Testis (tissue), 3 donors: Measurements from ENCODE around the gene FAR1. TPM values are rescaled to one million over a fixed set of nuclear protein-coding genes. Genes with fewer than 3 reads are reported as not detected.

Experiments used
- DNase-seq: peaks from one replicate; pipeline ENCODE4 v3.0.0-alpha.2; 2019
- H3K27ac ChIP-seq, 2 donors: fragments of 200-600 bp; sonication (generic); one replicate each; pipeline ENCODE4 v1.5.1; 2019
- H3K27me3 ChIP-seq: fragments of 200-600 bp; sonication (generic); one replicate; pipeline ENCODE4 v1.5.1; 2019
- H3K36me3 ChIP-seq: fragments of 200-600 bp; sonication (generic); one replicate; pipeline ENCODE4 v1.5.1; 2017; ENCODE audit warnings: low read depth; ENCODE audit errors: missing control alignments
- H3K4me1 ChIP-seq: fragments of 200-600 bp; sonication (generic); one replicate; pipeline ENCODE4 v1.5.1; 2019
- H3K4me3 ChIP-seq, 2 donors: fragments of 200-600 bp; sonication (generic); one replicate each; pipeline ENCODE4 v1.5.1; 2017 to 2019
- H3K9me3 ChIP-seq: fragments of 200-600 bp; sonication (generic); one replicate; pipeline ENCODE4 v1.5.1; 2017
- CTCF ChIP-seq, 3 experiments: fragments of 450-650 bp in 2 of 3; fragments of 200-600 bp in 1 of 3; sonication (generic) in 1 of 3; IDR thresholded peaks; one replicate each; pipeline ENCODE4 v1.5.1; 2016 to 2019; ENCODE audit warnings: antibody characterized with exemption in 3 of 3, mild to moderate bottlenecking in 2 of 3, moderate library complexity in 1 of 3
- POLR2A ChIP-seq: fragments of 450-650 bp; IDR thresholded peaks from one replicate; pipeline ENCODE4 v1.6.1; 2017; ENCODE audit warnings: antibody characterized with exemption, mild to moderate bottlenecking, moderate library complexity
- WGBS, 2 donors: methylation state at CpG; one replicate each; pipeline ENCODE4 v1.1.5; 2018; 5-methylcytosine and 5-hydroxymethylcytosine counted together
- intact Hi-C: fragments of 100-400 bp; cut with DNase I; formaldehyde crosslinking; loops from one replicate; pipeline ENCODE4 v1.15.1; 2023; ENCODE audit warnings: low total_unique reads
- polyA plus RNA-seq: library from polyadenylated mRNA; stranded (reverse); fragments of 350-450 nt; fragmentation: Illumina TruSeq; extraction: RNeasy Lipid Tissue Mini Kit (QIAGEN cat#74804); gene quantifications from one replicate; pipeline ENCODE4 v1.2.3, GENCODE V29; 2014; ENCODE audit warnings: low read depth, low replicate concordance; ENCODE audit not compliant: insufficient read depth
- total RNA-seq, 2 donors: library from RNA; depleted of rRNA; stranded (reverse); fragments of >200 nt; gene quantifications; one replicate each; pipeline ENCODE4 v1.2.3, GENCODE V29; 2016

Gene FAR1
- total and polyA plus RNA-seq, 3 donors from 2014 or later: 33.8 to 65.6 (median 52.9) TPM

GRCh38 chr11:13760115-13760514 lies 91.6 kb downstream of the FAR1 start:
- TF ChIP-seq POLR2A (no peak), CTCF (IDR thresholded peaks at IDR 0.05) (no peak)
- H3K27ac ChIP-seq: no peak overlapping the region
- H3K27me3 ChIP-seq: no peaks in the 10 kb centered on the region
- H3K36me3 ChIP-seq: no peaks in the 10 kb centered on the region
- no peaks in the 10 kb centered on the region for H3K9me3 ChIP-seq
- H3K4me1 ChIP-seq: no peaks in the 10 kb centered on the region
- 86 to 94% methylated on average over 3 of the region's 3 CpGs for WGBS, 2 donors
- no peak for DNase-seq
- H3K4me3 ChIP-seq: no peak overlapping the region
- intact Hi-C loops: no loop called here

GRCh38 chr11:13761250-13761649 lies 92.8 kb downstream of the FAR1 start:
- 88 to 90% methylated on average over 2 of the region's 2 CpGs for WGBS, 2 donors
- H3K27ac ChIP-seq: no peak overlapping the region
- H3K4me1 ChIP-seq: no peaks in the 10 kb centered on the region
- intact Hi-C loops: no loop called here
- H3K4me3 ChIP-seq: no peak overlapping the region
- TF ChIP-seq POLR2A (no peak), CTCF (IDR thresholded peaks at IDR 0.05) (no peak)
- no peak for DNase-seq
- H3K9me3 ChIP-seq: no peaks in the 10 kb centered on the region
- no peaks in the 10 kb centered on the region for H3K27me3 ChIP-seq
- no peaks in the 10 kb centered on the region for H3K36me3 ChIP-seq

GRCh38 chr11:13761716-13762115 lies 93.2 kb downstream of the FAR1 start:
- TF ChIP-seq CTCF (IDR thresholded peaks at IDR 0.05) (no peak), POLR2A (no peak)
- H3K4me3 ChIP-seq: no peak overlapping the region
- no peaks in the 10 kb centered on the region for H3K9me3 ChIP-seq
- intact Hi-C loops: no loop called here
- no peaks in the 10 kb centered on the region for H3K36me3 ChIP-seq
- no peaks in the 10 kb centered on the region for H3K4me1 ChIP-seq
- H3K27ac ChIP-seq: no peak overlapping the region
- no peak for DNase-seq
- no peaks in the 10 kb centered on the region for H3K27me3 ChIP-seq
- WGBS, 2 donors: 78% methylated on average over 2 of the region's 2 CpGs

- 71 to 75% methylated on average over 4 of the region's 4 CpGs for WGBS, 2 donors
- TF ChIP-seq POLR2A (no peak), CTCF (IDR thresholded peaks at IDR 0.05) (no peak)
- intact Hi-C loops: no loop called here
- Histone ChIP-seq H3K27ac (no peak overlapping the region), H3K36me3 (no peaks in the 10 kb centered on the region), H3K27me3 (no peaks in the 10 kb centered on the region), H3K4me3 (no peak overlapping the region), H3K9me3 (no peaks in the 10 kb centered on the region), H3K4me1 (no peaks in the 10 kb centered on the region)
- DNase-seq: no peak
Observed at GRCh38 chr11:13762718-13763117, 94.2 kb downstream of the FAR1 start.

- intact Hi-C loops: no loop called here
- H3K4me1 ChIP-seq: no peaks in the 10 kb centered on the region
- 91 to 96% methylated on average over 3 of the region's 3 CpGs for WGBS, 2 donors
- TF ChIP-seq CTCF (IDR thresholded peaks at IDR 0.05): no peak
- no peak for TF ChIP-seq POLR2A
- no peak for DNase-seq
- no peaks in the 10 kb centered on the region for H3K9me3 ChIP-seq
- H3K27ac ChIP-seq: no peak overlapping the region
- no peaks in the 10 kb centered on the region for H3K27me3 ChIP-seq
- H3K36me3 ChIP-seq: no peaks in the 10 kb centered on the region
- no peak overlapping the region for H3K4me3 ChIP-seq
Observed at GRCh38 chr11:13763341-13763740, 94.9 kb downstream of the FAR1 start.
